ENCODE results near the gene NFIC.
"Not testable (repeated sequence)": the region's sequence is repeated elsewhere in the genome, so short reads cannot be mapped to it uniquely, and the experiment has no call there.

Gene NFIC

GRCh38 chr19:3412066-3412465 lies 45.7 kb downstream of the NFIC start:
- FAIRE-seq (no peak), DNase-seq (ENCODE audit: insufficient read length, low spot score) (no peak)
- TF ChIP-seq POLR2A (IDR thresholded peaks at IDR 0.05; ENCODE audit: low read depth, low read length) (no peak), PAX5 (IDR thresholded peaks at IDR 0.05; ENCODE audit: insufficient read depth, low read length, severe bottlenecking) (no peak)

- no peak for TF ChIP-seq POLR2A (IDR thresholded peaks at IDR 0.05; ENCODE audit: low read depth, low read length)
- TF ChIP-seq PAX5 (IDR thresholded peaks at IDR 0.05; ENCODE audit: insufficient read depth, low read length, severe bottlenecking) = no peak
- no peak for TF ChIP-seq TAF1 (IDR thresholded peaks at IDR 0.05; ENCODE audit: low read depth, low read length)
- no peak for TF ChIP-seq SPI1 (IDR thresholded peaks at IDR 0.05; ENCODE audit: low read depth, low read length)
- TF ChIP-seq POLR2AphosphoS5 (IDR thresholded peaks at IDR 0.05; ENCODE audit: low read depth, low read length) = no peak
- no peak for TF ChIP-seq POU2F2 (IDR thresholded peaks at IDR 0.05; ENCODE audit: low read depth, low read length)
- FAIRE-seq = no peak
- DNase-seq (ENCODE audit: insufficient read length, low spot score) = no peak
Measured at GRCh38 chr19:3413796-3414327, 47.5 kb downstream of the NFIC start.

GRCh38 chr19:3415695-3416094 lies 49.3 kb downstream of the NFIC start:
- DNase-seq (ENCODE audit: insufficient read length, low spot score) (no peak), FAIRE-seq (no peak)
- no peak for TF ChIP-seq POLR2A (IDR thresholded peaks at IDR 0.05; ENCODE audit: low read depth, low read length)
- no peak for TF ChIP-seq PAX5 (IDR thresholded peaks at IDR 0.05; ENCODE audit: insufficient read depth, low read length, severe bottlenecking)
- TF ChIP-seq POU2F2 (IDR thresholded peaks at IDR 0.05; ENCODE audit: low read depth, low read length) = no peak
- no peak for TF ChIP-seq POLR2AphosphoS5 (IDR thresholded peaks at IDR 0.05; ENCODE audit: low read depth, low read length)
- no peak for TF ChIP-seq SPI1 (IDR thresholded peaks at IDR 0.05; ENCODE audit: low read depth, low read length)
- no peak for TF ChIP-seq TAF1 (IDR thresholded peaks at IDR 0.05; ENCODE audit: low read depth, low read length)

GRCh38 chr19:3420244-3420755 lies 53.9 kb downstream of the NFIC start:
- FAIRE-seq (no peak), DNase-seq (ENCODE audit: insufficient read length, low spot score) (no peak)
- no peak for TF ChIP-seq SPI1 (IDR thresholded peaks at IDR 0.05; ENCODE audit: low read depth, low read length)
- no peak for TF ChIP-seq POU2F2 (IDR thresholded peaks at IDR 0.05; ENCODE audit: low read depth, low read length)
- TF ChIP-seq POLR2A (IDR thresholded peaks at IDR 0.05; ENCODE audit: low read depth, low read length) = no peak
- TF ChIP-seq TAF1 (IDR thresholded peaks at IDR 0.05; ENCODE audit: low read depth, low read length) = no peak
- TF ChIP-seq PAX5 (IDR thresholded peaks at IDR 0.05; ENCODE audit: insufficient read depth, low read length, severe bottlenecking) = no peak
- no peak for TF ChIP-seq POLR2AphosphoS5 (IDR thresholded peaks at IDR 0.05; ENCODE audit: low read depth, low read length)

- FAIRE-seq = no peak
- TF ChIP-seq POLR2A (IDR thresholded peaks at IDR 0.05; ENCODE audit: low read depth, low read length) (no peak), POLR2AphosphoS5 (IDR thresholded peaks at IDR 0.05; ENCODE audit: low read depth, low read length) (no peak), TAF1 (IDR thresholded peaks at IDR 0.05; ENCODE audit: low read depth, low read length) (no peak), SPI1 (IDR thresholded peaks at IDR 0.05; ENCODE audit: low read depth, low read length) (no peak), PAX5 (IDR thresholded peaks at IDR 0.05; ENCODE audit: insufficient read depth, low read length, severe bottlenecking) (no peak), POU2F2 (IDR thresholded peaks at IDR 0.05; ENCODE audit: low read depth, low read length) (no peak)
- no peak for DNase-seq (ENCODE audit: insufficient read length, low spot score)
Measured at GRCh38 chr19:3420909-3421619, 54.7 kb downstream of the NFIC start.

- not testable (repeated sequence) for FAIRE-seq; DNase-seq (ENCODE audit: insufficient read length, low spot score)
Measured at GRCh38 chr19:3421656-3422055, 55.3 kb downstream of the NFIC start.

GRCh38 chr19:3423183-3423829 lies 56.9 kb downstream of the NFIC start:
- TF ChIP-seq POU2F2 (IDR thresholded peaks at IDR 0.05; ENCODE audit: low read depth, low read length) = no peak
- no peak for TF ChIP-seq POLR2AphosphoS5 (IDR thresholded peaks at IDR 0.05; ENCODE audit: low read depth, low read length)
- TF ChIP-seq TAF1 (IDR thresholded peaks at IDR 0.05; ENCODE audit: low read depth, low read length) = no peak
- no peak for TF ChIP-seq POLR2A (IDR thresholded peaks at IDR 0.05; ENCODE audit: low read depth, low read length)
- no peak for TF ChIP-seq SPI1 (IDR thresholded peaks at IDR 0.05; ENCODE audit: low read depth, low read length)
- TF ChIP-seq PAX5 (IDR thresholded peaks at IDR 0.05; ENCODE audit: insufficient read depth, low read length, severe bottlenecking) = no peak
- FAIRE-seq = no peak
- no peak for DNase-seq (ENCODE audit: insufficient read length, low spot score)

- TF ChIP-seq PAX5 (IDR thresholded peaks at IDR 0.05; ENCODE audit: insufficient read depth, low read length, severe bottlenecking) (no peak), POLR2A (IDR thresholded peaks at IDR 0.05; ENCODE audit: low read depth, low read length) (no peak), POU2F2 (IDR thresholded peaks at IDR 0.05; ENCODE audit: low read depth, low read length) (no peak), TAF1 (IDR thresholded peaks at IDR 0.05; ENCODE audit: low read depth, low read length) (no peak), POLR2AphosphoS5 (IDR thresholded peaks at IDR 0.05; ENCODE audit: low read depth, low read length) (no peak), SPI1 (IDR thresholded peaks at IDR 0.05; ENCODE audit: low read depth, low read length) (no peak)
- DNase-seq (ENCODE audit: insufficient read length, low spot score) (no peak), FAIRE-seq (no peak)
Measured at GRCh38 chr19:3426433-3426832, 60.0 kb downstream of the NFIC start.

- FAIRE-seq; DNase-seq (ENCODE audit: insufficient read length, low spot score): not testable (repeated sequence)
Measured at GRCh38 chr19:3430366-3430680, 63.9 kb downstream of the NFIC start.

- no peak for FAIRE-seq
- DNase-seq (ENCODE audit: insufficient read length, low spot score) = no peak
- TF ChIP-seq PAX5 (IDR thresholded peaks at IDR 0.05; ENCODE audit: insufficient read depth, low read length, severe bottlenecking) (no peak), POLR2AphosphoS5 (IDR thresholded peaks at IDR 0.05; ENCODE audit: low read depth, low read length) (no peak), TAF1 (IDR thresholded peaks at IDR 0.05; ENCODE audit: low read depth, low read length) (no peak), POU2F2 (IDR thresholded peaks at IDR 0.05; ENCODE audit: low read depth, low read length) (no peak), POLR2A (IDR thresholded peaks at IDR 0.05; ENCODE audit: low read depth, low read length) (no peak), SPI1 (IDR thresholded peaks at IDR 0.05; ENCODE audit: low read depth, low read length) (no peak)
Measured at GRCh38 chr19:3431760-3432397, 65.5 kb downstream of the NFIC start.

Data from GM12891 (cell line).